Measurements from ENCODE around the gene KCTD10. TPM values are rescaled to one million over a fixed set of nuclear protein-coding genes. Genes with fewer than 3 reads are reported as not detected.

The KCTD10 gene
- total RNA-seq, 1 experiment from 2014 or later = 55.2 TPM

- ChIA-PET CTCF (no interaction called here), POLR2A (no interaction called here)
- H3K27ac ChIP-seq (ENCODE audit: low read length) = no peak overlapping the region
- no peak for TF ChIP-seq TCF7L2 (IDR thresholded peaks at IDR 0.05; ENCODE audit: low read depth, low read length)
- no peak for TF ChIP-seq REST (IDR thresholded peaks at IDR 0.05; ENCODE audit: insufficient read depth in 1 of 2, low read depth in 2 of 2, low read length in 1 of 2)
- no peak for TF ChIP-seq POLR2AphosphoS5 (IDR thresholded peaks at IDR 0.05; ENCODE audit: low read depth, low read length)
- no peak for TF ChIP-seq SIN3A (IDR thresholded peaks at IDR 0.05; ENCODE audit: borderline replicate concordance, insufficient read depth, low read depth, low read length)
- no peak for TF ChIP-seq CTCF (IDR thresholded peaks at IDR 0.05)
- BruUV-seq (replicated peaks) = no TSS peak
- no peaks in the 10 kb centered on the region for H3K4me1 ChIP-seq (ENCODE audit: control insufficient read depth, insufficient read depth, low read length)
- no peak overlapping the region for H3K4me3 ChIP-seq (ENCODE audit: low read depth in 2 of 2, low read length in 2 of 2)
- intact Hi-C loops (cut with micrococcal nuclease; ENCODE audit: unreplicated experiment) (loop anchor here (10.0 kb wide), 1 partner anchor 336 kb away; no protein-coding TSS in a partner anchor), in situ Hi-C loops (cut with HindIII; ENCODE audit: low pct_unique_long_range_greater_than_20kb, low sequenced_read_pairs) (no loop called here)
- H3K9me3 ChIP-seq (ENCODE audit: control insufficient read depth, insufficient read depth, low read depth, low read length) = no peaks in the 10 kb centered on the region
- no peaks in the 10 kb centered on the region for H3K36me3 ChIP-seq (ENCODE audit: control insufficient read depth, insufficient read depth, low read length)
- no peak for ATAC-seq
- DNase-seq (ENCODE audit: low read depth, low spot score) = no peak
- H3K27me3 ChIP-seq (ENCODE audit: control insufficient read depth, insufficient read depth, low read length) = no peaks in the 10 kb centered on the region
Observed at GRCh38 chr12:109439181-109439580, 37.9 kb downstream of the KCTD10 start.

- Histone ChIP-seq H3K27ac (ENCODE audit: low read length) (no peak overlapping the region), H3K4me1 (ENCODE audit: control insufficient read depth, insufficient read depth, low read length) (no peaks in the 10 kb centered on the region), H3K36me3 (ENCODE audit: control insufficient read depth, insufficient read depth, low read length) (no peaks in the 10 kb centered on the region), H3K4me3 (ENCODE audit: low read depth in 2 of 2, low read length in 2 of 2) (no peak overlapping the region), H3K9me3 (ENCODE audit: control insufficient read depth, insufficient read depth, low read depth, low read length) (no peaks in the 10 kb centered on the region), H3K27me3 (ENCODE audit: control insufficient read depth, insufficient read depth, low read length) (no peaks in the 10 kb centered on the region)
- TF ChIP-seq SIN3A (IDR thresholded peaks at IDR 0.05; ENCODE audit: borderline replicate concordance, insufficient read depth, low read depth, low read length) (no peak), POLR2AphosphoS5 (IDR thresholded peaks at IDR 0.05; ENCODE audit: low read depth, low read length) (no peak), TCF7L2 (IDR thresholded peaks at IDR 0.05; ENCODE audit: low read depth, low read length) (no peak), REST (IDR thresholded peaks at IDR 0.05; ENCODE audit: insufficient read depth in 1 of 2, low read depth in 2 of 2, low read length in 1 of 2) (no peak), CTCF (IDR thresholded peaks at IDR 0.05) (no peak)
- ATAC-seq (no peak), DNase-seq (ENCODE audit: low read depth, low spot score) (no peak)
- ChIA-PET POLR2A (no interaction called here), CTCF (interaction anchor here (0.6 kb wide), 1 partner anchor 1686 kb away, joined by 3 read pairs; no protein-coding TSS in a partner anchor)
- in situ Hi-C loops (cut with HindIII; ENCODE audit: low pct_unique_long_range_greater_than_20kb, low sequenced_read_pairs) (no loop called here), intact Hi-C loops (cut with micrococcal nuclease; ENCODE audit: unreplicated experiment) (loop anchor here (10.0 kb wide), 1 partner anchor 339 kb away; no protein-coding TSS in a partner anchor)
- no TSS peak for BruUV-seq (replicated peaks)
Observed at GRCh38 chr12:109436188-109436560, 40.9 kb downstream of the KCTD10 start.

All from Panc1 (cell line).